Activated CD4-positive, alpha-beta T cell treated with anti-CD3 and anti-CD28 coated beads, Interleukin-2, amount 50 U/mL, for 4 hours (primary cell): ENCODE results near the gene F13A1.
A peak's percentile ranks its signal among the peaks of the same experiment; 100 is the strongest.
"Not testable (repeated sequence)": the region's sequence is repeated elsewhere in the genome, so short reads cannot be mapped to it uniquely, and the experiment has no call there.

ENCODE experiments used
- DNase-seq, 2 experiments: peaks; one replicate each; pipeline ENCODE4 v3.0.0-alpha.2; 2020

F13A1 gene

DNA sequence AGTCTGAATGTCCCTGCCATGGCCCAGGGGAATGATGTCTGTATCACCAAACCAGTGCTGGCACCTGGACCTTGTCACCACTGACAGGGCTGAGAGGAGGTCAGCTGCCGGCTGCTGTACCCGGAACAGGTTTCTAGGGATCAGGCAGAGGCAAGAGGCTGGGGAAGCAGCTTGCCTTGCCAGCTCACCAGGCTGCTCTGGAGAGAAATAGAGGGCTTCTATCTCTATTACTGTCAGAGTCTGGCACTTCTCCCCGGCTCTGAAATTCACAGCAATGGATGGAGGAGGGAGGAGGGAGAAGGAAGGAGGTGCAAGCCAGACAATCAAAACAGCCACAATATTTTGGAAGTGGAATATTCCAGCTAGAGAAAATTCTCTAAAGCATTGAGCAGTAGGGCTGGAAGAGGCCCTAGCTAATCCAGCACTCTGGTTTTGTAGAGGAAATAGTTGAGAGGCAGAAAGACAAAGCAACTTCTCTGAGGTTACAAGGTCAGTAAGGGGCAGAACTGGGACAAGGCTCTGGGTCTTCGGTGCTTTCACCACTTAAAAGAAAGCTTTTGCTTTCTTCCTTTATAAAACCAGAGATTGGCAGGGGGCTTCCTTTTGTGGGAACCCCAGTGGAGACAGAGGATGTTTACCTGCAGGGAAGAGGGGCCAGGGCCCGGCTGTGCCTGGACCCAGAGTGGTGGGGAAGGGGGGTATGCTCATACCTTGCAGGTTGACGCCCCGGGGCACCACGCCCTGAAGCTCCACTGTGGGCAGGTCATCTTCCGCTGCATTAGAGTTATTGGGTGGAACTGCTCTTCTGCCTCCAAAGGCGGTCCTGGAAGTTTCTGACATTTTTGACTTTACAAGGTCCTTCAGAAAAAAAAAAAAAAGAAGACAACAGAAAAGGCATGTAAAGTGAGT lies 2.4 kb downstream of the F13A1 start:
- no peak for DNase-seq

DNA sequence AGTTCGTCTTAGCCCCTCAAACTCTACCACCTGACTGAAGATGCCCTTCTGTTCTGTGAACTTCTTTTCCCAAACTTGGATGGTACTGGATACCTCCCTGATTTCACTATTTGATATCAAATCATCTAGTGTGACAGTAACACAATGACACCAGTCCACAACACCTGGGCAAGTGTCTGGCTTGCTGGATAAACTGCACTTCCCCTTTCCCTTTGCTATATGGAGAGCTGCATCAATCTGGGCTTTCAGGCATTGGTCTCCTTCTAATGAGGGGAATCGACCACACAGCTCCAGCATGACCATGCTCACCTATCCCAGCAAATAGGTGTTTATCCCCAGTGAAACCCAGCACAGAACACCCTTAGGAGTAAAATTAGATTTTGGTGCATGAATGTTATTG lies 3.1 kb downstream of the F13A1 start:
- DNase-seq: no peak

DNA sequence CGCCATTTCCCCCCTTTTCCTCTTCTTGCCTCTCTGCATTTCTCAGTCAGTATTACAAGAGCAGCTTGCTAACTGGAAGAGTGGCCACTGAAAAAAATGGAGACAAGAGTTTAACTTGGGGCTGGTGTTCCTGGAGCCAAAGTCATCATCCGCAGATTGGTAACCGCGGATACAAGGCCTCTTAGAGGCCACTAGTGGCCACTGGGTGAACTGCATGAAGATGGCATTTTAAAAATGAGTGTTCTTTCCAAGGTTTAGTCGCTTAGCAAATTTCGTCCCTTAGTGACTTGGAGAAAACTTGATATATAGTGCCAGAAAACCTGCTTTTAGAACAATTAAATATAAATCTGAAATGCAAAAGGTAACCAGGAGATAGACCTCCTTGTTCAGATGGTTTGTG lies 4.8 kb downstream of the F13A1 start:
- peak in 1 of 2 experiments; percentile 4 for DNase-seq

DNA sequence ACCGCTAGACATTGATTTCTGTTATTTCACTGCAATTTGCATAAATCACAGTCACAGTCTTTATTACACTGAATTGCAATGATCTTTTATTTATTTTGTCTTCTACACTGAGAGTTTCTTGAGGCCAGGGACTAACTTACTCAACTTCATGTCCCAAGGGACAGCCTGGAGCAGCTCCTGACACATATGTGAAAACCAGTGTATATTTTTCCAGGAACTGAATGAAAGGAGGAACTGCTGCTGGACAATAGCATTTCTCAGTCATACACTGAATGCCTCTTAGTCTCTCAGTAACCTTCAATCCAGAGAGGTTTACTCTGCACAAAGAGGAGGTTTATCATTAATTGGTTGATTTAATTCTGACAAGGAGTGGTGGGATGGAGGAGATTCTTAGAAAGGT lies 5.9 kb downstream of the F13A1 start:
- no peak for DNase-seq

DNA sequence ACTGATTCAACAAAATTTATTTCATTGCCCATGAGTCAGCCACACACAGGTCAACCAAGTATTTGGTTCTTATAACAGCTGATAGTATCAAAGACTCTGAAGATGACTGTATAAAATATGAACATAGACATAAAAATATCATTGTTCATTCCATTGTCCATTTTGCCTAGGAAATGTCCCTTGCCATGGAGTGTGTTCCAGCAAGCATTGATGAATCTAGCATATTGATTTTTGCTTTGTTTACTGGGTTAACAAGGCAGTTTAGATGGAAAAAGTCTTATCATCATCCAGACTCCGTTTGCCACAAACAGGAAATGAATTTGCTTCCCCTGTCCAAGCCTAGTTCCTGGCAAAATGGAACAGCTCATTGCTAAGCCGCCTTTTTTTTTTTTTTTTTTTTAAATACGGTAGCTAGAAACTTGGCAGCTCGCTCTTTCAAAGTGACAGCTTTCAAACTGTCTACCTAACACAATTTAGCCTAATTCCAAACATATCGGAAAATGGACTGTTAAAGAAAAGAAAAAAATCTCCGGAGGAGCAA lies 7.5 kb downstream of the F13A1 start:
- no peak for DNase-seq

DNA sequence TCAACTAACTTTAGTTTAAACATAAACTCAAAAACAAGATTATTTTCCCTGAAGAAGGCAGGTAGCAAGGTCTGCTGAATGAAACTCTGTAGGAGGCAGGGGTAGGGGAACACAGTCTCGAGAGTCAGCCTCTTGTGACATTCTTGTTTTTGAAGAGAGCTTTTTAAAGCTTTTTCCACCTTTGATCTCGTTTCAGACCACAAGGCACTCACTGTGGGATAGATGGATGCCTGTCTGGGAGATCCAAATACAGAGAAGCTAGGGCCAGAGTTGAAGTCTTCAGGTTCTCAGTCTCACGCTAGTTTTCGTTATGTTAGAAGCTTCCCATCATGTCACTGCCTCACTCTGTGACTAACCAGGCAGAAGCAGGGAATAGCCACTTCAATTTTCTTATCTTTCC lies 14.9 kb downstream of the F13A1 start:
- no peak for DNase-seq

DNA sequence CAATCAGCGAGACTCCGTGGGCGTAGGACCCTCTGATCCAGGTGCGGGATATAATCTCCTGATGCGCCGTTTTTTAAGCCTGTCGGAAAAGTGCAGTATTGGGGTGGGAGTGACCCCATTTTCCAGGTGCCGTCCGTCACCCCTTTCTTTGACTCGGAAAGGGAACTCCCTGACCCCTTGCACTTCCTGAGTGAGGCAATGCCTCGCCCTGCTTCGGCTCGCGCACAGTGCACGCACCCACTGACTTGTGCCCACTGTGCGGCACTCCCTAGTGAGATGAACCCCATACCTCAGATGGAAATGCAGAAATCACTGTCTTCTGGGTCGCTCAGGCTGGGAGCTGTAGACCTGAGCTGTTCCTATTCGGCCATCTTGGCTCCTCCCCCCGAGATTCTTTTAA lies 20.1 kb downstream of the F13A1 start:
- DNase-seq: not testable (repeated sequence)

DNA sequence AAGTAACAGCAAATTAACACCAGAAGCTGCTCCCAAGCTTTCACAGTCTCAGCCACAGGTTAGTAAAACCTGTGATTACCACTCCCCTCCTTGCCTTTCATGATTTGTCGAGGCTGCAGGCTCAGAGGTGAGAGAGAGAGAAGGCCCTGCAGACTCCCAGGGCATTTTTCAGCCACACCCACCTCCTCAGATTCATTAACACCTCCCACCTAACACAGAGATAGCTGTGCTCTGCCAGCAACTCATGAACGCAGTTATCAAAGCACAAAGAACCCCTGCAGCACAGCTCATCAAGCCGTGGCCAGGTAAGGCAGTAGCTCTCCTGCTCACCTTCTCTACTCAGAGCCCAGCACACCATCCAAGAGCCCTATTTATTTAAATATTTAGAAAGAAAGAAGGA lies 27.1 kb downstream of the F13A1 start:
- DNase-seq: no peak

DNA sequence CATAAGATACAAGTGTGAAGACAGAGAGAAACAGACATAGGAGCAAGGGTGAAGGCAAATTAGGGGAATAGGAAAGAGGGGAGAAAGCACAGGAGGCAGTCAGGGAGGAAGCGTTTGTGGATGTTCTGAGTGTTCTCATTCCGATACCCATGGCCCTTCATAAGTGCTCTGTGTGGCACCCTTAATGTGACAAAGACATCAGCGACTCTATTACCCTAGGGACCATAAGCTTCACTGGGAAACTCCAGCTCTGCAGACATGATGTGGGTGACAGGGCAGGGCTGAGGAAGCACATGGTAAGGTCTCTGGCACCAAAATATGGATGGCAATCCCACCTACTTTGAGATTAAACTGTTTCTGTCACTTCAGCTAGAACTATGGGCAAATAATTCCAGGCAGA lies 33.0 kb downstream of the F13A1 start:
- DNase-seq: no peak

DNA sequence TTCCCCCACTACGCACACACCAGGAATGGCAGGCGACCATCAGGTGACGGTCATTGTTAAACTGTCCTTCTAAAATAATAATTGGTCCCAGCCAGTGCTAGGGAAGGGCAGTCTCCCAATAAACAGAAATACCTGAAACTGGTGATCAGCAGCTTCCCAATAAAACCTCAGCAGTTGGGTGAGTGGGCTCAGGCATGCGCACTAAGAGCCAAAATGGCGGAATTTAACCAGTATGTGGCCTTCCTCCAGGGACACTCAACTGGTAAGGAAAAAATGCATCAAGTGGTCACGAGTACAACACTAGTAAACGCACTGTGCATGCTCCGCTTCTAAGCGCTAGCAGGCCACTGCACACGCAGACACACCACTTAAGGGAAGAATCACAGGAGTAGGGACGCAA lies 34.8 kb downstream of the F13A1 start:
- DNase-seq: no peak

DNA sequence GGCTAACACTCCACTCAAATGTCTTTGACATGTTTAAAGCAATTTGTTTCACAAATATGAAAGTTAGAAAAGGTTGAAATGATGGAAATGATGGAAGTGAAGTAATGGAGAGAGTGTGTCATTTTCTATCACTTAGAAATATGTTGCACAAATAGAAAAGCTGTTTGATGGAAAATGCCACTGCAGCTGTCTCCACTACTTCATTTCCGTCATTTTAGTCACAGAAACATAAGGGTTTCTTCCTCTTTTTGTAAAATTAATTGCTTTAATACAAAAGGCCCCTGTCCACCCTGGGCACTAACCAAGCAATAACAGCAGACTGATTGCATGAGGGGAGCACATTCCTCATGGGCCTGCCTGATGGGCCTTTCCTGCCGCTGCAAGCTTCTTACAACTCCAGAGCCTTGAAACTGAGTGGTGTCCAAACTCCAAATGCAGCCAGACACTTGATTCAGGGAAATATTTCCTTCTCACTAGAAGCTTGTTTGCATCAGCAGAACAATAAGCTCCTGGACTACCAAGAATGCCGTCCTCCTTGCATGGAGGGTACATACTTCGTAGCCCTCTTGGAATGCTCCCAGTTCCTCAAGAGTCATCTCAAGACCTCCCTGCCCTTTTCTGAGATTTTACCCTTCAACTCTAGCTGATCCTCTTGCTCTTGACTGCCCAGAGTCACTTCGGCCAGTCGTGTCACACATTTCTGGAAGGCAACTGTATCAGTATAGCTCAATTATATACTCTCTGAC lies 36.1 kb downstream of the F13A1 start:
- no peak for DNase-seq

DNA sequence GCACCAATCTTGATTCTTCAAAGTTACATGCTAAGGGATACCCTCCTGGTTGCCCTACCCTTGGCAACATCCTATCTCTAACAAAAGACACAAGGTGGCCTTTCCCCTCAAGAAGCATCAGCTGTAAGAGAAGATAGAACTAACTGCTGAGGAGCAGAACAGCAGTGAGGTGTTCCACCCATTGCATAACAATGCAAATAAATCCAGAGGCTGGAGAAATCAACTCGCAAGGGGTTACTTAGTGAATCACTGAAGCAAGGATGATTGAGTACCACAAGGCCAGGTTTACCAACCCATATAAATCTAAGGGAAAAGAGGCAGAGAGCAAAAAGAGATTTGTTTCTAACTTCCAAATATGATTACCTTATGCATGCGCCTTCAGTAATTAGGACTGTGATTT lies 36.7 kb downstream of the F13A1 start:
- DNase-seq: no peak

DNA sequence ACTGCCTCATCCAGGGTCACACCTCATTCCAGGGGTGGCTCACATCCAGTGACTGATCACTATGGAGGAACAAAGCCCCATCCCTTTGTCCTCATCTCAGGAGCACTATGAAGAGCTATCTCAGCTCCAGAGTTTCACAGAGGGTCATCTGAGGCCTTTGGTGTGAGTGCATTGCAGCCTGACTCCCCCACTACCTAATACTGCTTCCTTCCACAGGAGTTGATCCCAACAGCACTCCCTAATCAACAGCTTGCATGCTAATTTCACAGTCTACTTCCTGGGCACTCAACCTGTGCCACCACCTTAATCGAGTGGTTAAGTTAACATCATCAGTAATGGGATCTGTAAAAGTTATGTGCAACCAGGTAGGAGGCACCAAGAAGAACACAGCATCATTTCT lies 37.7 kb downstream of the F13A1 start:
- no peak for DNase-seq

DNA sequence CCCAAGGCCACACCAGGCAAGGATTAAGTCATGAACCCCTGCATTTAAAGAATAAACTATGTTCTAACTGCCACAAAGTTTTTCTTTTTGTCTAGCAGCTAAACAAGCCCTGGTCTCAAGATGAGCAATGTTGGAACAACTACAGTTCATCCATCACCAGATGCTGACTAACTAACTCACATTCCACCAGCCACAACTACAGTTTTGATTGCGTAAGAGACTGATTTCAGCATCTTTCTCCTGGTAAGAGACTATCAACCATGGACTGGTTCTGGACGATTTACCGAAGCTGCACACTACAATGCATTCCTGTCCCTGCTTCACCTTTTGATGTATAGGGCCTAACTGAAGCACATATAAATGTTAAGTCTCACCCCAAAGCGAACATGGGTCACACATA lies 43.0 kb downstream of the F13A1 start:
- no peak for DNase-seq

DNA sequence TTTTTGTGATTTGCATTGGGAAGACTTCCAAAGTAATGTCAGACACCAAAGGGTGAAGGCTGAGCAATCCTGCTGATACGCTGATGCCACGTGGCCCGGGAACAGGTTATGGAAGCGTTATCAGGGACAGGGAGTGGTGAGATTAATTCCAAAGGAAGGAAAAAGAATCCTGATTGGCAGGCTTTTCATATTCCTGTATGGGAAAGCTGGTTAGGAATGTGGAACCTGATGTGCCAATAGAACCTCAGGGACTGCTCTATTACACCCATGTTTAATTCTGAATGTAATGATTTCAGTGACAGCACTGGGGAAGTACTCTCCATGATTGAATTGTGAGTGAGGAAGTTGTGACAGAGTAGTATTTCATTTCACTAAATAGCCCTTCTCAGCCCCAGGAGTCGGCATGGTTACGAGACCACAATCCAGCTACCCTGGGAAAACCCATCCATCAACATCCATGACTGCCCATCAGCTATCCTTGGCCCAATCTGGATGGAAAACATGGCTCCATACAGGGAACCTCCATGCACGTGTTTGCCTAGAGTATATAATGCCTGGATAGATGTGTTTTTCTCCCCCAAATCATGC lies 49.4 kb downstream of the F13A1 start:
- DNase-seq: no peak

DNA sequence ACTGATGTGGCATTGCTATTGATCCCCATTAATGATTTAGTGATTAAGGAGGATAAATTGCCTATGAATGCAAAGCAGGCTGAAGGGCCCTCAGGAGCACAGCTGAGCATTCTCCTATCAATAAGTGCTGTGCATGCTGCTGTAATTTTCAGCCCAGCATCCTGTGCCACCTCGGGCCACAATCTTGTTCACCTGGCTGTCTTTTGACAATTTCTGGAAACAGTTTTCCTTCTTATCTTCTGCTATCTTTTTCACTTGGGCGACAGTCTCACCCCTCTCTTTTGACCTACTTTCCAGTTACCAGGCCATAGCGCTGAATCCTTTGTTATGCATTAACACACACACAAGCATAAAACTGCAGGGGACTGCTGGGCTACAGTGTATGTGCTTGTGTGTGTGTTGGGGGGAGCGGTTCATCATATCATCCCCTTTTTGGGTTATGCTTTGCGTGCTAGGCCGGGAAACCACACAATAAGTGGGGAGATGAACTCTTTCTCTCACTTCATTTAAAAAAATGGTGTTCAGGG lies 60.2 kb downstream of the F13A1 start:
- DNase-seq: no peak

DNA sequence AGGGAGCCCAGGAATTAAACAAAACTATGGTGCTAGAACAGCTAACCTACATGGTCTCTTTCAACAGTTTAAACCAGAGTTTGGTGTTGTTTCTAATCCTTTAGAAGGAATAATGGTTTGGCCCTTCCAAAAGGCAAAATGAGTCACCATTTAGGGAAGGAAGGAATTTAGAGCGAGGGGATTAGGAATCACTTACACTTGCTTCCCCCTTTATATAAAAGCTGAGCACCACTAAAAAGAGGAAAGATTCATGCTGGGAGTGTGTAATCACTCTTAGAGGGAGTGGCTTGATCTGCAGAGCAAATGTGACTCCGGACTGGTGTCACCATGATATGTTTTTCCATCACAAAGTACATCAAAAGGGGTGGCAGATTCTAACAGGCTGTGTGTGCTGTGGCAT lies 63.6 kb downstream of the F13A1 start:
- DNase-seq: no peak

DNA sequence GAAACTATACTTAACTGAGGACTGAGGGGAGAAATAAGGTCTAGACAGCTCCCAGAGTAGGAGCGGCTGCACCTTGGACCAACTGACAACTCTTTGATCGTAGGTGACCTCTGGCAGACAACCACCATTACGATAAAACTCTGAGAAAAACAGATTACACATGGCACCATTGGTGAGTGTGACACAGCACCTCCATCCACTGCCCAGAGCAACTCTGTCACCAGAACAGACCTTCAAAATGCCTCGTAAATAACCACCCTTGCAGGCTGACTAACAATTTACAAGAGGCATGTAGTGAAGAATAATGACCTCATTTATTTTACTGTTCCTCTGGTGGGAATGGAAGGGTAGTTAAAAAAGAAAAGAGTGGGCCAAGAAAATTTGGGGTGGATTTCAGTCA lies 64.2 kb downstream of the F13A1 start:
- DNase-seq: no peak

DNA sequence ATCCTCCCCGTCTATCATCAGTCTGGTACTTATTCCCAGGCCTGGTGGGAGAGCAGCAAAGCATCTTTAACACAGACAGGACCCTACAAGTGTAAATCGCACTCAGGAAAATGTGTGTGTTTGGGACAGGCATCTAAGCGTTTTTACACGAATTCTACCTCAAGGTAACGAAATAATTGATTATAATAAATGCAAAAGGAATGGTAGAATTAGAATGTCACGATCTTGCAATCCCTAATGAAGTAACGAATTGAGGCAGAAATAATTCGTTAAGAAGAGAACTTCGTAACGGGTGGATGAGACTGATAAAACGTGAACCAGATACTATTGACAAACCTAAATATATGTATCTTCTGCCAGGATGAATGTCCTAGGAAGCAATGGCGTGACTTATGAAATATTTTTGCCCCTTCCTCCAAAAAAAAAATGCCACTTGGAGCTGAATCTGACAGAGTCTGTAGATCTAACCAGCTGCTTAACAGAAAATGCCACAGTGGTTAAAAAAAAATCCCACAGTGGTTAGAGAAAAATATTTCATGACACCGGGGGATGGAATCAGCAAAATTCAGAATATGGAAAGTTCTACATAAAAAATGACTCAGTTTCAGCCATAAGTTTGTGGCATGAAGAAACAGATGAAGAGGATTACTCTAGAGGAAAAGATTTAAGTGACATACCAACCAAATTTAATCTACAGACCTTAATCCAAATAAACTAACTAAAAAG lies 68.7 kb downstream of the F13A1 start:
- DNase-seq: no peak

DNA sequence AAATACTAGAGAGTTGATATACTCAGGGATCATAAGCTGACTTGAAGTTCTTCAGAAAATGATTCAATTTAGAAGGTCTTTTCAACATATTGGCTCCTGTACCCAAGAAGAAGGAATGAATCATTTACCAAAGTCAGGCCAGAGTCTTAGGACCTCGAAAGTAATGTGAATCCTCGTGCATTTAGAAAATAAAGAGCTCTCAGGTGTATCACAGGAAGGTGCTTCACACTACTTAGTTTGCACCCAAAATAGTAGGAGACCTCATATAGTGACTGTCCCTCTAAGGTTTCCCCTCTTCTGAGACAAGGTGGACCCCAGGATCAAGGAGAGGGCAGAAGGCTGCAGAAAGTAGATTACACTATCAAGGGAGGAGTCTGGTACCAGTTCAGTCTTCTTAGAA lies 71.8 kb downstream of the F13A1 start:
- no peak for DNase-seq

DNA sequence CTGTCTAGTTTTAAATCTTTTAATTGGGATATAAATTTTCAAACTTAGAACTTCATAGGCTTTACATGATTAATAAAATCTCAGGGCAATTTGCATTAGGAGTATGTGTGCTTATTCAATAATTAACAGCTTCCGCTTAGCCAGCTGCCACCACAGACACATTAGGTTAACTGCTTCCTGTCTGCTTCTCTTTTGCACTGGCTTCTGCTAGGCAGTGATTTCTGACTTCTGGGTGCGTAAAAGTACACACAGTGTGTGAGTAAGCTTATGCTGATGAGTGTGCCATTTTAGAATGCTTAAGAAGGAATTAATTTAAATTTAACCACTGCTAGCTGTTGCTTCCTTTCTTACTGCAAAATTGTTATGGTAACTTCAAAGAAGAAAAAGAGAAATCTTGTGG lies 73.9 kb downstream of the F13A1 start:
- DNase-seq: no peak

DNA sequence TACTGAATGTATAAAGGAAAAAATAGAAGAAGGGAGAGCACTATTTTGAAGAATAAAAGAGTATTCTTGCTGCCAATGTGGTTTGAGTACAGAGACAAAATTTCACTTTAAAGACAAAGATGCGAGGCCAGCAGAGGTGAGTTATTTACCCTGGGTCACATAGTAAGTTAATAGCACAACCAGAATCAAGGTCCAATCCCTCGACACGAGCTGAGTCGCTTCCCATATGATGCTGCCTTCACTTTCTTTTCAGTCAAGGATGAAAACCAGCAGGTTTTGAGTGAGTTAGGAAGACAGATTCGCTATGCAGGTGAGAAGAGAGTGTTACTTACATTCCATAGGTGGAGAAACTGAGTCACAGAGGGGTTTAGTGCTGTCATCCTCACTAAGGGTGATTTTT lies 75.8 kb downstream of the F13A1 start:
- DNase-seq: no peak

DNA sequence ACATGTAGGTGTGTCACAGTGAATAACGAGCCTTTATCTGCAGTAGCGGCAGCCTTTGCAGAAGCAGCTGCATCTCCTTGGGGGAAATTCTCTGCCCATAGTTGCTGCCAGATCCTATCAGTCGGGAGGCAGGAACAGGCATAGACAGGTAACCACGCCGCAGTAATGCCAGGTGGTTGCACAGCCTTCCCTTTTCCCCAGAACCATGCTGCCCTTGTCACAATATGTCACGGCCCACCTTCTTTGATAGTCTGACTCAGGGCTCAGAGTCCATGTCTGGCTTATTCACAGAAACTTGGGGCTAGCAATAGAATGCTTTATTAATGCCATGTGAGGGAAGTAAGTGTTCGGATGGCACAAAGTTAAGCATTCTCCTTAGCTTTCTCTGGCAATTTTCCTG lies 76.6 kb downstream of the F13A1 start:
- no peak for DNase-seq
